ENCODE data around the gene RB1. TPM values are rescaled to one million over a fixed set of nuclear protein-coding genes. Genes with fewer than 3 reads are reported as not detected.

RB1 gene
- polyA plus RNA-seq, 1 donor from 2014 or later = 29.5 TPM

DNA sequence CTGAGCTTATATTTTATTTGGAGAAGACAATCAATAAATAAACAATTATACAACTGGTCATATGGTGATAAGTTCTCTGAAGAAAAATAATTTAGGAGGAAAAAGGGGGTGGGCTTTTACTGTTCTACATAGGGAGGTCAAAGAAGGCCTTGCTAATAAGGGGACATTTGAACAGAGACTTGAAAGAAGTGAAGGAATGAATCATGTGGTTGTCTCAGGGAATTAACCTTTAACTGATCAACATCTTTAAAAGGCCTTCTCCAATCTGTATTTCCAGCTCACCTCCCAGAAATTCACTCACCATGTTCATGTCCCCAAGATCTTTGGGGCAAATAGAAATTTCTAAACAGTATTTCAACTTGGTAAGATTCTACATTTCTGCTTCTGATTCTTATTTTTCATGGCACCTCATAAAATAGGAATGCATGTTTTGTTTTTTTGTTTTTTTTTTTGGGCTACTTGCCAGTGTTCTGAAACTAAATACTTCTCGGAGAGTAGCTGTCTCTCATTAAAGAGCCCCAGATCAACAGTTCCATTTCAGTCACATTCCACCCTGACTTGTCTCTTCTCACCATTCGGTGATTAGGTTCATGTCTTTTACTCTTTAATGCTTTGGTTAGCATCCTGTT is 128.6 kb downstream of the RB1 start:
- H3K9me3 ChIP-seq (ENCODE audit: low read length) = no peaks in the 10 kb centered on the region
- no peaks in the 10 kb centered on the region for H3F3A ChIP-seq (ENCODE audit: insufficient read depth, low read length, poor library complexity, severe bottlenecking)
- H2AFZ ChIP-seq (ENCODE audit: low read depth, low read length) = no peak overlapping the region
- no peak overlapping the region for H3K4me2 ChIP-seq (ENCODE audit: low read length)
- H3K9me2 ChIP-seq (ENCODE audit: insufficient read depth, low read length) = no peaks in the 10 kb centered on the region
- H4K20me1 ChIP-seq (ENCODE audit: insufficient read depth) = no peaks in the 10 kb centered on the region
- TF ChIP-seq, protein P1, sequence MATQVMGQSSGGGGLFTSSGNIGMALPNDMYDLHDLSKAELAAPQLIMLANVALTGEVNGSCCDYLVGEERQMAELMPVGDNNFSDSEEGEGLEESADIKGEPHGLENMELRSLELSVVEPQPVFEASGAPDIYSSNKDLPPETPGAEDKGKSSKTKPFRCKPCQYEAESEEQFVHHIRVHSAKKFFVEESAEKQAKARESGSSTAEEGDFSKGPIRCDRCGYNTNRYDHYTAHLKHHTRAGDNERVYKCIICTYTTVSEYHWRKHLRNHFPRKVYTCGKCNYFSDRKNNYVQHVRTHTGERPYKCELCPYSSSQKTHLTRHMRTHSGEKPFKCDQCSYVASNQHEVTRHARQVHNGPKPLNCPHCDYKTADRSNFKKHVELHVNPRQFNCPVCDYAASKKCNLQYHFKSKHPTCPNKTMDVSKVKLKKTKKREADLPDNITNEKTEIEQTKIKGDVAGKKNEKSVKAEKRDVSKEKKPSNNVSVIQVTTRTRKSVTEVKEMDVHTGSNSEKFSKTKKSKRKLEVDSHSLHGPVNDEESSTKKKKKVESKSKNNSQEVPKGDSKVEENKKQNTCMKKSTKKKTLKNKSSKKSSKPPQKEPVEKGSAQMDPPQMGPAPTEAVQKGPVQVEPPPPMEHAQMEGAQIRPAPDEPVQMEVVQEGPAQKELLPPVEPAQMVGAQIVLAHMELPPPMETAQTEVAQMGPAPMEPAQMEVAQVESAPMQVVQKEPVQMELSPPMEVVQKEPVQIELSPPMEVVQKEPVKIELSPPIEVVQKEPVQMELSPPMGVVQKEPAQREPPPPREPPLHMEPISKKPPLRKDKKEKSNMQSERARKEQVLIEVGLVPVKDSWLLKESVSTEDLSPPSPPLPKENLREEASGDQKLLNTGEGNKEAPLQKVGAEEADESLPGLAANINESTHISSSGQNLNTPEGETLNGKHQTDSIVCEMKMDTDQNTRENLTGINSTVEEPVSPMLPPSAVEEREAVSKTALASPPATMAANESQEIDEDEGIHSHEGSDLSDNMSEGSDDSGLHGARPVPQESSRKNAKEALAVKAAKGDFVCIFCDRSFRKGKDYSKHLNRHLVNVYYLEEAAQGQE (IDR thresholded peaks at IDR 0.05; ENCODE audit: borderline replicate concordance) = no peak
- TF ChIP-seq, protein P2, sequence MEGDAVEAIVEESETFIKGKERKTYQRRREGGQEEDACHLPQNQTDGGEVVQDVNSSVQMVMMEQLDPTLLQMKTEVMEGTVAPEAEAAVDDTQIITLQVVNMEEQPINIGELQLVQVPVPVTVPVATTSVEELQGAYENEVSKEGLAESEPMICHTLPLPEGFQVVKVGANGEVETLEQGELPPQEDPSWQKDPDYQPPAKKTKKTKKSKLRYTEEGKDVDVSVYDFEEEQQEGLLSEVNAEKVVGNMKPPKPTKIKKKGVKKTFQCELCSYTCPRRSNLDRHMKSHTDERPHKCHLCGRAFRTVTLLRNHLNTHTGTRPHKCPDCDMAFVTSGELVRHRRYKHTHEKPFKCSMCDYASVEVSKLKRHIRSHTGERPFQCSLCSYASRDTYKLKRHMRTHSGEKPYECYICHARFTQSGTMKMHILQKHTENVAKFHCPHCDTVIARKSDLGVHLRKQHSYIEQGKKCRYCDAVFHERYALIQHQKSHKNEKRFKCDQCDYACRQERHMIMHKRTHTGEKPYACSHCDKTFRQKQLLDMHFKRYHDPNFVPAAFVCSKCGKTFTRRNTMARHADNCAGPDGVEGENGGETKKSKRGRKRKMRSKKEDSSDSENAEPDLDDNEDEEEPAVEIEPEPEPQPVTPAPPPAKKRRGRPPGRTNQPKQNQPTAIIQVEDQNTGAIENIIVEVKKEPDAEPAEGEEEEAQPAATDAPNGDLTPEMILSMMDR (IDR thresholded peaks at IDR 0.05; ENCODE audit: poor library complexity, severe bottlenecking) = no peak
- TF ChIP-seq MXI1 (conservative IDR thresholded peaks at IDR 0.05; ENCODE audit: poor library complexity, severe bottlenecking) = no peak
- H3K27me3 ChIP-seq (ENCODE audit: insufficient read depth, low read depth, low read length) = no peaks in the 10 kb centered on the region
- H3K9ac ChIP-seq (ENCODE audit: low read length) = no peak overlapping the region
- H3K27ac ChIP-seq (ENCODE audit: low read length) = no peak overlapping the region
- no peak overlapping the region for H3K4me3 ChIP-seq (ENCODE audit: low read length)
- no peaks in the 10 kb centered on the region for H3K36me3 ChIP-seq (ENCODE audit: insufficient read depth, low read length)
- no peaks in the 10 kb centered on the region for H3K79me2 ChIP-seq (replicated peaks; ENCODE audit: insufficient read depth, low read length)

DNA sequence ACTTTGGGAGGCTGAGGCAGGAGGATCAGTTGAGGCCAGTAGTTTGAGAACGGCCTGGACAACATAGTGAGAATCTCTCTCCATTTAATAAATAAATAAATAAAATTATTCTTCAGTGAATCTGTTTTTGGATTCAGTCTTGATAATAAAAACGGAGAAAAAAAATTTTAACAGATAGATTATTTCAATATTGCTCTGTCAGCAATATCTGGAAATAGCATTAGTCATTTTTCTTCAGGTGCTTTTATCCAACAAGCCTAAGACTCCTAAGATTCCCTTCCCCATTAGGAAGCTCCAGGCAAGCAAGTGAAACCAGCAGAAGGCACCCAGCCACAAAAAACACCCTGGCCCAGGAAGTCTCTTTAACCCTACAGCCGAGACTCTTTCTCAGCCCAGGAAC is 130.6 kb downstream of the RB1 start:
- H3K9me2 ChIP-seq (ENCODE audit: insufficient read depth, low read length) = no peaks in the 10 kb centered on the region
- no peak overlapping the region for H3K27ac ChIP-seq (ENCODE audit: low read length)
- no peaks in the 10 kb centered on the region for H3F3A ChIP-seq (ENCODE audit: insufficient read depth, low read length, poor library complexity, severe bottlenecking)
- TF ChIP-seq TAF1 (IDR thresholded peaks at IDR 0.05; ENCODE audit: low read depth) (no peak), POLR2AphosphoS5 (IDR thresholded peaks at IDR 0.05) (no peak), MXI1 (conservative IDR thresholded peaks at IDR 0.05; ENCODE audit: poor library complexity, severe bottlenecking) (no peak), SMC3 (conservative IDR thresholded peaks at IDR 0.05; ENCODE audit: poor library complexity) (no peak)
- H3K79me2 ChIP-seq (replicated peaks; ENCODE audit: insufficient read depth, low read length) = no peaks in the 10 kb centered on the region
- no peak overlapping the region for H3K9ac ChIP-seq (ENCODE audit: low read length)
- no peak overlapping the region for H2AFZ ChIP-seq (ENCODE audit: low read depth, low read length)
- no peaks in the 10 kb centered on the region for H3K9me3 ChIP-seq (ENCODE audit: low read length)
- H3K27me3 ChIP-seq (ENCODE audit: insufficient read depth, low read depth, low read length) = no peaks in the 10 kb centered on the region
- H3K36me3 ChIP-seq (ENCODE audit: insufficient read depth, low read length) = no peaks in the 10 kb centered on the region
- H3K4me3 ChIP-seq (ENCODE audit: low read length) = no peak overlapping the region
- no peak overlapping the region for H3K4me2 ChIP-seq (ENCODE audit: low read length)
- no peaks in the 10 kb centered on the region for H4K20me1 ChIP-seq (ENCODE audit: insufficient read depth)

DNA sequence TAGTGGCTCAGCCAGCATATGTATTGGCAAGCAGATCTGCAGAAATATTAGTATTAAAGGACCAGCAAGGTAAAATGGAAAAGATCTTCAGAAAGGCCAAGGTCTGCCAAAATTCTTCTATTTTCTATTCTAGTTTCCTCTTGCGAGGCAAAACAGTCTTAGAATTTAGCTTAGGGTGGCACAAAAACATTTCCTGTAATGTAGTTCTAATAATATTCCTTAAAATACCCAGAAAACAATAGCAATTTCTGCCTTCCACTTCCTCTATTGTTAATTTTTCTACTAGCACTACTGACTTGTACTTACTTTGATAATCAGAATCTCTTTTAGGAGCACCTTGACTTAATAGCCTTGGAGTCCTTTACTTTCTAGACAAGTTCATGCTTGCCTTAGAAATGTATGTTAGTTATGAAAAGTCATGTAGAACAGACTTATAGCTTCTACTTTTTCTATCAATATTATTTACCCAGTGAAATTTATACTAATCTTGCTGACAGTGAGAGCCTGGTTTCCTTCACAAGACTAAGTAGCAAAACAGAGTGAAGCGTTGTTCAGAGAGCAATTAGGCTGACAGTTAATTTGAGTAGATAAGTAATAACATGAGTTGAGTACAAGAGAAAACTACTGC is 133.2 kb downstream of the RB1 start:
- no peak overlapping the region for H3K4me2 ChIP-seq (ENCODE audit: low read length)
- no peak overlapping the region for H3K9ac ChIP-seq (ENCODE audit: low read length)
- TF ChIP-seq, protein P1 (IDR thresholded peaks at IDR 0.05; ENCODE audit: borderline replicate concordance) = no peak
- no peak for TF ChIP-seq POLR2AphosphoS5 (IDR thresholded peaks at IDR 0.05)
- TF ChIP-seq, protein P2 (IDR thresholded peaks at IDR 0.05; ENCODE audit: poor library complexity, severe bottlenecking) = no peak
- no peak for TF ChIP-seq RAD21 (conservative IDR thresholded peaks at IDR 0.05)
- no peak for TF ChIP-seq SMC3 (conservative IDR thresholded peaks at IDR 0.05; ENCODE audit: poor library complexity)
- TF ChIP-seq MXI1 (conservative IDR thresholded peaks at IDR 0.05; ENCODE audit: poor library complexity, severe bottlenecking) = no peak
- TF ChIP-seq EP300 (conservative IDR thresholded peaks at IDR 0.05; ENCODE audit: poor library complexity, severe bottlenecking) = no peak
- TF ChIP-seq TAF1 (IDR thresholded peaks at IDR 0.05; ENCODE audit: low read depth) = no peak
- TF ChIP-seq EZH2 (IDR thresholded peaks at IDR 0.05; ENCODE audit: borderline replicate concordance, insufficient read depth, low read length, poor library complexity, severe bottlenecking) = no peak
- H3K79me2 ChIP-seq (replicated peaks; ENCODE audit: insufficient read depth, low read length) = no peaks in the 10 kb centered on the region
- H3K9me2 ChIP-seq (ENCODE audit: insufficient read depth, low read length) = no peaks in the 10 kb centered on the region
- no peaks in the 10 kb centered on the region for H3K9me3 ChIP-seq (ENCODE audit: low read length)
- no peak overlapping the region for H2AFZ ChIP-seq (ENCODE audit: low read depth, low read length)
- H3K27me3 ChIP-seq (ENCODE audit: insufficient read depth, low read depth, low read length) = no peaks in the 10 kb centered on the region
- no peaks in the 10 kb centered on the region for H3F3A ChIP-seq (ENCODE audit: insufficient read depth, low read length, poor library complexity, severe bottlenecking)
- no peaks in the 10 kb centered on the region for H4K20me1 ChIP-seq (ENCODE audit: insufficient read depth)
- H3K4me3 ChIP-seq (ENCODE audit: low read length) = no peak overlapping the region
- H3K36me3 ChIP-seq (ENCODE audit: insufficient read depth, low read length) = no peaks in the 10 kb centered on the region
- H3K27ac ChIP-seq (ENCODE audit: low read length) = no peak overlapping the region

All from neural cell (in vitro differentiated cells).